Subcutaneous adipose tissue (tissue), 4 donors: Measurements from ENCODE around the gene HDAC7. TPM values are rescaled to one million over a fixed set of nuclear protein-coding genes. Genes with fewer than 3 reads are reported as not detected.

Experiments
- CTCF ChIP-seq: fragments of 450-650 bp; IDR thresholded peaks from one replicate; pipeline ENCODE4 v1.5.1; 2016; ENCODE audit warnings: low read depth, mild to moderate bottlenecking, control low read depth, antibody characterized with exemption, moderate library complexity
- total RNA-seq, 4 donors: library from RNA; depleted of rRNA; stranded (reverse); fragments of >200 nt; gene quantifications; one replicate each; pipeline ENCODE4 v1.1.0, GENCODE V29; 2016

The HDAC7 gene
- total RNA-seq, 4 donors from 2014 or later = 25.8 to 72.9 (median 43.0) TPM

- TF ChIP-seq CTCF = no peak
Observed at GRCh38 chr12:47734725-47735480, 84.8 kb downstream of the HDAC7 start.

GRCh38 chr12:47733142-47733541 lies 86.6 kb downstream of the HDAC7 start:
- no peak for TF ChIP-seq CTCF

Other genes starting within 250 kb of the HDAC7 start
- 10 to 100 TPM in 3 of 4 donors, 1 to 10 TPM in 1; 10.0 to 24.1 (median 14.2) TPM for gene RPAP3, start 113.9 kb downstream of the HDAC7 start, total RNA-seq
- gene ENDOU, start 94.4 kb downstream of the HDAC7 start, total RNA-seq = 1 to 10 TPM in 1 of 4 donors, under 1 TPM in 1, not detected in 2; 0.33 to 3.2 TPM
- gene RAPGEF3, start 61.0 kb downstream of the HDAC7 start, total RNA-seq = 100 to 1,000 TPM in 1 of 4 donors, 10 to 100 TPM in 3; 36.9 to 223 (median 48.5) TPM
- gene SLC48A1, start 46.7 kb downstream of the HDAC7 start, total RNA-seq = 10 to 100 TPM; 18.9 to 38.4 (median 21.4) TPM
- gene VDR, start 85.1 kb upstream of the HDAC7 start, total RNA-seq = 1 to 10 TPM; 1.9 to 6.0 (median 3.6) TPM
- 10 to 100 TPM; 16.5 to 49.7 (median 39.4) TPM for gene TMEM106C, start 143.7 kb upstream of the HDAC7 start, total RNA-seq
- gene COL2A1, start 184.6 kb upstream of the HDAC7 start, total RNA-seq = not detected